Heart left ventricle (tissue), 13 donors: ENCODE measurements around the gene MRC2.

Experiments
- CTCF ChIP-seq, 12 donors: fragments of 200-600 bp; sonication (generic) in 4 of 12; IDR thresholded peaks; one replicate each; pipeline versions ENCODE4 v1.5.0 to v1.8.0; 2018 to 2022; ENCODE audit warnings: antibody characterized with exemption in 12 of 12, mild to moderate bottlenecking in 5 of 12
- POLR2A ChIP-seq, 2 donors: fragments of 450-650 bp; IDR thresholded peaks; one replicate each; pipeline ENCODE4 v1.6.1; 2017; ENCODE audit warnings: antibody characterized with exemption in 2 of 2, mild to moderate bottlenecking in 2 of 2, moderate library complexity in 2 of 2
- donor health status: ischemic (EF 13 %, LVEDD 7.1; RV severe dilation, severe dysfunction).
- donor health status: DM: no; HTN: yes; CAD: no.
- donor health status: DM: no; HTN: no; CAD: no.
- donor health status: ischemic (EF 25% LVEDD 6.9; RV normal size, moderate dysfunction).
- donor health status: ischemic (EF 25% LVEDD 5.7; RV mildly dilated, moderate dysfunction).
- donor health status: ischemic (EF 35%, LVEDD 5.7; RV mildly dilated, moderate dysfunction).
- donor health status: nonischemic (EF 11% LVEDD 7.7; RV severe dilation, severe dysfunction).
- donor health status: DM: yes; HTN: yes; CAD: no.
- donor health status: PGD.
- donor health status: ischemic (EF 29% LVEDD 5.4; RV normal size, mild dysfunction).
- donor health status: nonischemic (EF 23%, LVEDD 6.1; RV moderate dilation, normal function).

- TF ChIP-seq CTCF (IDR thresholded peaks at IDR 0.05) = no peak
- no peak for TF ChIP-seq POLR2A (IDR thresholded peaks at IDR 0.05)
Measured at GRCh38 chr17:62705778-62706597, 78.5 kb downstream of the MRC2 start.
